Stimulated activated CD8-positive, alpha-beta memory T cell treated with anti-CD3 and anti-CD28 coated beads, Interleukin-7, amount 100 ng/mL, for 48 hours (primary cell): ENCODE measurements around the gene PPP1CC.
"Not testable (repeated sequence)": the region's sequence is repeated elsewhere in the genome, so short reads cannot be mapped to it uniquely, and the experiment has no call there.

Experiments
- DNase-seq, 2 donors: peaks; one replicate each; pipeline ENCODE4 v3.0.0-alpha.2; 2020; ENCODE audit warnings: low read depth in 1 of 2; ENCODE audit errors: extremely low read depth in 1 of 2

PPP1CC gene

GRCh38 chr12:110742718-110743570, at the start of gene PPP1CC:
PPP1CC (minus strand) TSS chr12:110742891; CDS start chr12:110742707, 184 bp downstream.
- DNase-seq, result peak; percentile 81 to 88

- no peak for DNase-seq
Observed at GRCh38 chr12:110791589-110791988, 48.9 kb upstream of the PPP1CC start.

GRCh38 chr12:110790301-110790700, 47.6 kb upstream of the PPP1CC start:
- no peak for DNase-seq

GRCh38 chr12:110786012-110786411, 43.3 kb upstream of the PPP1CC start:
- no peak for DNase-seq

- no peak for DNase-seq
Observed at GRCh38 chr12:110785240-110785639, 42.5 kb upstream of the PPP1CC start.

GRCh38 chr12:110782922-110783321, 40.2 kb upstream of the PPP1CC start:
- DNase-seq, result no peak

- DNase-seq, result no peak
Observed at GRCh38 chr12:110782094-110782493, 39.4 kb upstream of the PPP1CC start.

- peak in 1 of 2 donors; percentile 29 for DNase-seq
Observed at GRCh38 chr12:110780448-110780847, 37.8 kb upstream of the PPP1CC start.

- DNase-seq, result no peak
Observed at GRCh38 chr12:110778833-110779577, 36.3 kb upstream of the PPP1CC start.

GRCh38 chr12:110776410-110776809, 33.7 kb upstream of the PPP1CC start:
- DNase-seq, result peak; percentile 27 to 74

GRCh38 chr12:110775997-110776396, 33.3 kb upstream of the PPP1CC start:
- no peak for DNase-seq

- no peak for DNase-seq
Observed at GRCh38 chr12:110774824-110775223, 32.1 kb upstream of the PPP1CC start.

- no peak for DNase-seq
Observed at GRCh38 chr12:110768960-110769359, 26.3 kb upstream of the PPP1CC start.

- DNase-seq, result no peak
Observed at GRCh38 chr12:110767863-110768262, 25.2 kb upstream of the PPP1CC start.

- DNase-seq, result no peak
Observed at GRCh38 chr12:110766311-110767154, 23.8 kb upstream of the PPP1CC start.

GRCh38 chr12:110765572-110765971, 22.9 kb upstream of the PPP1CC start:
- not testable (repeated sequence) for DNase-seq

- no peak for DNase-seq
Observed at GRCh38 chr12:110765111-110765510, 22.4 kb upstream of the PPP1CC start.

- no peak for DNase-seq
Observed at GRCh38 chr12:110763583-110763982, 20.9 kb upstream of the PPP1CC start.

- no peak for DNase-seq
Observed at GRCh38 chr12:110762891-110763290, 20.2 kb upstream of the PPP1CC start.

- DNase-seq, result no peak
Observed at GRCh38 chr12:110760204-110760609, 17.5 kb upstream of the PPP1CC start.

GRCh38 chr12:110758922-110759321, 16.2 kb upstream of the PPP1CC start:
- no peak for DNase-seq
